GM12873 (cell line): ENCODE data around the gene PIP.

Source experiments
- TF ChIP-seq, protein P1 (sequence below): IDR thresholded peaks from 2 replicates; pipeline ENCODE4 v1.5.1; 2012; ENCODE audit warnings: low read depth, mild to moderate bottlenecking, moderate library complexity, low read length, control low read depth; ENCODE audit not compliant: insufficient read depth; ENCODE audit errors: missing control alignments

PIP gene

DNA sequence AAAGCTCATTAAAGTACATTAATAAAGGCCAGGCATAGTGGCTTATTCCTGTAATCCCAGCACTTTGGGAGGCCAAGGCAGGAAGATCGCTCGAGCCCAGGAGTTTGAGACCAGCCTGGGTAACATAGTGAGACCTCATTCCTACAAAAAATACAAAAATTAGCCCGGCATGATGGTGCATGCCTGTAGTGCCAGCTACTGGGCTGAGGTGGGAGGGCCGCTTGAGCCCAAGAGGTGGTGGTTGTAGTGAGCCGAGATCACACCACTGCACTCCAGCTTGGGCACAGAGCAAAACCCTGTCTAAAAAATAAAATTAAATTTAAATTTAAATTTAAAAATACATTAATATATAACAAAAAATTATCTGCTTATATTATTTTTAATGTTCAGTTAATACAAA lies 44.3 kb downstream of the PIP start:
- TF ChIP-seq, protein P1, sequence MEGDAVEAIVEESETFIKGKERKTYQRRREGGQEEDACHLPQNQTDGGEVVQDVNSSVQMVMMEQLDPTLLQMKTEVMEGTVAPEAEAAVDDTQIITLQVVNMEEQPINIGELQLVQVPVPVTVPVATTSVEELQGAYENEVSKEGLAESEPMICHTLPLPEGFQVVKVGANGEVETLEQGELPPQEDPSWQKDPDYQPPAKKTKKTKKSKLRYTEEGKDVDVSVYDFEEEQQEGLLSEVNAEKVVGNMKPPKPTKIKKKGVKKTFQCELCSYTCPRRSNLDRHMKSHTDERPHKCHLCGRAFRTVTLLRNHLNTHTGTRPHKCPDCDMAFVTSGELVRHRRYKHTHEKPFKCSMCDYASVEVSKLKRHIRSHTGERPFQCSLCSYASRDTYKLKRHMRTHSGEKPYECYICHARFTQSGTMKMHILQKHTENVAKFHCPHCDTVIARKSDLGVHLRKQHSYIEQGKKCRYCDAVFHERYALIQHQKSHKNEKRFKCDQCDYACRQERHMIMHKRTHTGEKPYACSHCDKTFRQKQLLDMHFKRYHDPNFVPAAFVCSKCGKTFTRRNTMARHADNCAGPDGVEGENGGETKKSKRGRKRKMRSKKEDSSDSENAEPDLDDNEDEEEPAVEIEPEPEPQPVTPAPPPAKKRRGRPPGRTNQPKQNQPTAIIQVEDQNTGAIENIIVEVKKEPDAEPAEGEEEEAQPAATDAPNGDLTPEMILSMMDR: no peak

DNA sequence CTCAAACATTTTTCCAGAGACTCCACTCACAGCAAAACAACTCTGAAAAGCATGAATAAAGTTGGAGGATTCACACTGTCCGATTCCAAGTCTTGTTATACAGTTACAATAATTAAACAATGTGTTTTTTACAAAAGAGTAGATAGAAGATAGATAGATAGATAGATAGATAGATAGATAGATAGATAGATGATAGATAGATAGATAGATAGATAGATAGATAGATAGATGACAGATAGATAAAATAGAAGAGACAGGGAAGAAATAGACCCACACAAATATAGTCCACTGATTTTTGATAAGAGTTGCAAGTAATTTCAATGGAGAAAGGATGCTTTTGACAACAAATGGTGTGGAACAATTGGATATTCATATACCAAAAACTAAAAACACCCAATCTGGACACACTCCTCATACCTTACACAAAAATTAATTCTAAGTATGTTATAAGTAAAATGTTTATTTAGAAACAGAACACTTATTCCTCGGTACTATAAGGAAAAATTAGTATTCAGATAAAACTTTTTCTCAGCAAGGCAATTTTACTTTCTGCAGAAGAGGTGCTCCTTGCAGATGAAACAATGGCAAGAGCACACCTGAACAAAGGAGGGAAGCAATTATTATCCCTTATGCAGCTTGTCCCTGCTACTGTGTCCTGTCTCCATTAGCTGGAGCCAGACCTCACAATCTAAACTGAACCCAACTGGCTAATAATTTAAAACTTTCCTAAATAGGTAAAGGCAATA lies 45.7 kb downstream of the PIP start:
- TF ChIP-seq, protein P1: no peak

DNA sequence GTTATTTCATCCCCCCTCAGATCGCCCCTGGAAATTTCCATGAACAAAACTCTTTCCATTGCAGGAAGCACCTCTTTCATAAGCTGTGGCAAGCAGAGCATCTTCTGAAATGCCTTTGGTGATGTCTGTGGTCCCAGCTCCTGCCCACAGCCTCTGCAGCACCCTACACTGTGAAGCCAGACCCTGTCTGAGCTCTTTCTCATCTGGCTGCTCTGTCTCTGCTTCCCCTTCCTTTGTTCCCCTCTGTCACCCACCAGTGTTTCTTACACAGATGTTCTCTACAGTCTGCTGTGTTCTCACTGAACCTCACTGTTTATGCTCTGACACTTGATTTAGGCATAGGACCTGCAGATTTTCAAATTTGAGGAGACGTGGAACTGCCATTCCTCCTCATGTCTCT lies 49.5 kb downstream of the PIP start:
- TF ChIP-seq, protein P1: no peak

DNA sequence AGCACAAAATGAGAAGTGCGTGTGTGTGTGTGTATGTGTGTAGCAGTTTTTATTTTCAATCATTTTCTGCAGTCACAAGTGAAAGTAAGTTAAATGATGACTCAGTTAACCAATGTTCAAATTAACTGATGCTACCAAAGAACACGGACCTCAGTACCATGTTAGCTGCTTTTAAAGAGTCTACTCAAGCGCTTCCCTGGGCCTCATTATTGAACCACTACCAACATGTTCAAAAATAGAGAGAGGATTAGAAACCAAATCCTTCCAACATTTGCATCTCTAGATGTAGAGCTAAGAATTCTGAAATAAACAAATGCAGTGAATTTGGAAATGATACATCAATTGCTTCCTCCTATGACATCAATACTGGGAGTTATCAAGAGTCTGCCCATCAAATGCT lies 51.1 kb downstream of the PIP start, which contains the start of gene TAS2R39:
TSS of gene TAS2R39 (plus strand) at position 396 of the 400 bp plus-strand sequence. CDS start at position 396, 0 bp downstream.
- TF ChIP-seq, protein P1: no peak

DNA sequence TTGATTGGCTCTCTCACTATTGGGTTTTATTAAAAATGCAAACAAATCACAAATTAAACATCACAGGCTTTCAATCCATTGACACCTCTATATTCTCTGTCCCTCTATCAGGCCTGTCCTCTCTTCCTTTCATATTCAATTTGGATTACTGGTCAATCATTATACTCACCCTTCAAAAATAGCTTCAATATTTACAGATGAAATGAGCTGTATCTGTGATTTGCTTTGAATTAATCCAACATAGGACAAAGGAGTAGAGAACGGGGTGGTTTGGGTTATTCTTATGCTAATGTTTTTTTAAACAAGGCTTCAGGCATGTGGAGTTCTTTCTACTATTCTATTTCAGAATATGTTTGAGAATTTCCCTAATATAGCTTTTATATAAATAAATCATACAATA lies 53.7 kb downstream of the PIP start:
- TF ChIP-seq, protein P1: no peak

DNA sequence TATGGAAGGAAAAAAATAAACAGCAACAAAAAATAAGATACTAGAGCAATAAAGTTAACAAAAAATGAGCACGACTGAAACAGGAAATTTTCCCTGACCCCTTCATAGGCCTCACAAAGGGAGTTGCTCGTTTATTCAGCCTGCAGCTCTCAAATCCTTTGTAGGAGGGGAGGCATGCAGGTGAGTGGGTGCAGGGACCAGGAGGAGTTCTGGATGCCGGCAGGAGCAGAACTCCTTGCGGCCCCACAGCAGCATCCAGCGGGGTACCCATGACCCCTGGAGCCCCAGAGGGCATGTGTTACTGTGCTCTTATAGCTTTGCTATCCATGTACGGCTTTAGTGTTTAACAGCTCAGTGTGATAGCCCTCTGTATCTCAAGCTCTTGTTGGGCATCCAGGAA lies 57.1 kb downstream of the PIP start:
- TF ChIP-seq, protein P1: no peak
